A204.1 (cell line): ENCODE data around the gene SLC6A8.
"Not testable (repeated sequence)": the region's sequence is repeated elsewhere in the genome, so short reads cannot be mapped to it uniquely, and the experiment has no call there.

Source experiments
- FAIRE-seq: peaks from 2 replicates; lab custom pipeline; 2012; peaks lifted over from hg19 to GRCh38; lab: Jason Lieb, UNC

Gene SLC6A8

GRCh38 chrX:153693216-153694086 lies 5.7 kb downstream of the SLC6A8 start:
- no peak for FAIRE-seq

GRCh38 chrX:153694256-153694655 lies 6.5 kb downstream of the SLC6A8 start:
- not testable (repeated sequence) for FAIRE-seq

- FAIRE-seq = no peak
Measured at GRCh38 chrX:153694687-153695270, 7.1 kb downstream of the SLC6A8 start.

GRCh38 chrX:153696100-153696499 lies 8.4 kb downstream of the SLC6A8 start:
- FAIRE-seq = no peak

- not testable (repeated sequence) for FAIRE-seq
Measured at GRCh38 chrX:153696538-153696937, 8.8 kb downstream of the SLC6A8 start.

- not testable (repeated sequence) for FAIRE-seq
Measured at GRCh38 chrX:153696986-153697722, 9.4 kb downstream of the SLC6A8 start.

GRCh38 chrX:153697924-153698865 lies 10.5 kb downstream of the SLC6A8 start:
- no peak for FAIRE-seq

- not testable (repeated sequence) for FAIRE-seq
Measured at GRCh38 chrX:153699210-153699783, 11.6 kb downstream of the SLC6A8 start.

- not testable (repeated sequence) for FAIRE-seq
Measured at GRCh38 chrX:153699784-153700371, 12.2 kb downstream of the SLC6A8 start.

- FAIRE-seq = no peak
Measured at GRCh38 chrX:153700376-153700945, 12.7 kb downstream of the SLC6A8 start.

GRCh38 chrX:153700967-153701366 lies 13.2 kb downstream of the SLC6A8 start:
- FAIRE-seq = no peak

GRCh38 chrX:153701706-153702105 lies 14.0 kb downstream of the SLC6A8 start:
- FAIRE-seq = no peak

- FAIRE-seq = no peak
Measured at GRCh38 chrX:153702336-153703035, 14.8 kb downstream of the SLC6A8 start.

GRCh38 chrX:153703036-153703370 lies 15.3 kb downstream of the SLC6A8 start:
- FAIRE-seq = no peak

- no peak for FAIRE-seq
Measured at GRCh38 chrX:153704021-153704526, 16.3 kb downstream of the SLC6A8 start.

GRCh38 chrX:153704631-153705402 lies 17.1 kb downstream of the SLC6A8 start:
- FAIRE-seq = not testable (repeated sequence)

- FAIRE-seq = not testable (repeated sequence)
Measured at GRCh38 chrX:153705403-153706060, 17.8 kb downstream of the SLC6A8 start.

GRCh38 chrX:153706799-153707198 lies 19.1 kb downstream of the SLC6A8 start:
- FAIRE-seq = no peak

GRCh38 chrX:153707406-153707805 lies 19.7 kb downstream of the SLC6A8 start:
- FAIRE-seq = no peak
